Thymus (tissue), 11 donors: Measurements from ENCODE around the gene GGA1. TPM values are rescaled to one million over a fixed set of nuclear protein-coding genes. Genes with fewer than 3 reads are reported as not detected.

Experiments used
- DNase-seq, 9 donors: peaks; one replicate each; pipeline ENCODE4 v3.0.0-alpha.2; 2013; ENCODE audit warnings: low spot score in 9 of 9, low read depth in 6 of 9, missing footprints in 1 of 9
- H3K27ac ChIP-seq, 2 donors: one replicate each; pipeline ENCODE4 v1.5.1; 2013; ENCODE audit warnings: control low read depth in 1 of 2, low read depth in 1 of 2, low read length in 1 of 2, mild to moderate bottlenecking in 1 of 2, moderate library complexity in 1 of 2
- H3K27me3 ChIP-seq, 2 donors: one replicate each; pipeline ENCODE4 v1.5.1; 2013; ENCODE audit warnings: low read length in 1 of 2; ENCODE audit not compliant: control insufficient read depth in 2 of 2, insufficient read depth in 1 of 2
- H3K36me3 ChIP-seq, 2 donors: one replicate each; pipeline ENCODE4 v1.5.1; 2013; ENCODE audit warnings: low read length in 1 of 2, mild to moderate bottlenecking in 1 of 2, moderate library complexity in 1 of 2; ENCODE audit not compliant: control insufficient read depth in 2 of 2, insufficient read depth in 2 of 2
- H3K4me1 ChIP-seq, 2 donors: one replicate each; pipeline ENCODE4 v1.5.1; 2013; ENCODE audit warnings: low read length in 2 of 2; ENCODE audit not compliant: control insufficient read depth in 2 of 2, insufficient read depth in 2 of 2
- H3K4me3 ChIP-seq, 2 donors: one replicate each; pipeline ENCODE4 v1.5.1; 2013; ENCODE audit warnings: low read length in 2 of 2, control low read depth in 1 of 2, mild to moderate bottlenecking in 1 of 2
- H3K9me3 ChIP-seq, 2 donors: one replicate each; pipeline ENCODE4 v1.5.1; 2013; ENCODE audit warnings: low read length in 1 of 2, mild to moderate bottlenecking in 1 of 2; ENCODE audit not compliant: control insufficient read depth in 2 of 2, insufficient read depth in 1 of 2
- WGBS: extraction: QIAGEN DNeasy Blood & Tissue Kit; methylation state at CpG from one replicate; pipeline ENCODE4 v1.1.7; 2013; 5-methylcytosine and 5-hydroxymethylcytosine counted together
- polyA plus RNA-seq: library from polyadenylated mRNA; stranded (reverse); fragments of 200-250 nt; gene quantifications from one replicate; pipeline ENCODE4 v1.2.3, GENCODE V29; 2013
- total RNA-seq: library from RNA; stranded (reverse); fragments of 120-200 nt; gene quantifications from one replicate; pipeline ENCODE4 v1.2.4, GENCODE V29; 2013
- donor health status: healthy.

GGA1 gene
- total and polyA plus RNA-seq, 2 donors: 20.1 to 99.5 TPM

- no peaks in the 10 kb centered on the region for H3K27me3 ChIP-seq
- no peak for DNase-seq
- 98% methylated on average over 9 of the region's 9 CpGs for WGBS
- peaks cover 43 to 76% of the 10 kb centered on the region in 2 donors for H3K4me1 ChIP-seq
- H3K4me3 ChIP-seq: no peak overlapping the region
- peak overlapping the region in 1 of 2 donors; percentile 51 for H3K27ac ChIP-seq
- H3K36me3 ChIP-seq: peaks cover 31 to 64% of the 10 kb centered on the region in 2 donors
- H3K9me3 ChIP-seq: peaks cover 0 to 6% of the 10 kb centered on the region in 2 donors
Observed at GRCh38 chr22:37630839-37631435, 22.3 kb downstream of the GGA1 start.

- Histone ChIP-seq H3K4me1 (peaks cover 41 to 76% of the 10 kb centered on the region in 2 donors), H3K4me3 (no peak overlapping the region), H3K9me3 (peaks cover 0 to 6% of the 10 kb centered on the region in 2 donors), H3K27ac (peak overlapping the region in 1 of 2 donors; percentile 51), H3K27me3 (no peaks in the 10 kb centered on the region), H3K36me3 (peaks cover 31 to 57% of the 10 kb centered on the region in 2 donors)
- DNase-seq: no peak
- 97% methylated on average over 19 of the region's 19 CpGs for WGBS
Observed at GRCh38 chr22:37631448-37632173, 23.0 kb downstream of the GGA1 start.

GRCh38 chr22:37632174-37633088 is 23.8 kb downstream of the GGA1 start:
- DNase-seq: no peak
- H3K4me1 ChIP-seq: peaks cover 35 to 76% of the 10 kb centered on the region in 2 donors

GRCh38 chr22:37633089-37633624 is 24.5 kb downstream of the GGA1 start:
- Histone ChIP-seq H3K4me3 (no peak overlapping the region), H3K27me3 (no peaks in the 10 kb centered on the region), H3K27ac (peak overlapping the region; percentile 87 to 89), H3K36me3 (peaks cover 31 to 51% of the 10 kb centered on the region in 2 donors), H3K4me1 (peaks cover 28 to 76% of the 10 kb centered on the region in 2 donors), H3K9me3 (peaks cover 0 to 6% of the 10 kb centered on the region in 2 donors)
- WGBS: 20% methylated on average over 11 of the region's 11 CpGs
- DNase-seq: no peak

More at GRCh38 chr22:37632174-37633088, 23.8 kb downstream of the GGA1 start:
- Histone ChIP-seq H3K27me3 (no peaks in the 10 kb centered on the region), H3K27ac (peak overlapping the region; percentile 87 to 89), H3K4me3 (no peak overlapping the region), H3K9me3 (peaks cover 0 to 6% of the 10 kb centered on the region in 2 donors), H3K36me3 (peaks cover 31 to 52% of the 10 kb centered on the region in 2 donors)
- WGBS: 82% methylated on average over 14 of the region's 14 CpGs

GRCh38 chr22:37633625-37634416 is 25.2 kb downstream of the GGA1 start:
- H3K27me3 ChIP-seq: no peaks in the 10 kb centered on the region
- peaks cover 30 to 76% of the 10 kb centered on the region in 2 donors for H3K4me1 ChIP-seq
- H3K36me3 ChIP-seq: peaks cover 31 to 44% of the 10 kb centered on the region in 2 donors
- DNase-seq: peak in 5 of 9 donors; percentile 57 to 79 (median 58)
- WGBS: 13% methylated on average over 24 of the region's 24 CpGs
- peaks cover 0 to 6% of the 10 kb centered on the region in 2 donors for H3K9me3 ChIP-seq
- H3K27ac ChIP-seq: peak overlapping the region; percentile 87 to 89
- H3K4me3 ChIP-seq: no peak overlapping the region

GRCh38 chr22:37634417-37634924 is 25.8 kb downstream of the GGA1 start:
- no peak overlapping the region for H3K4me3 ChIP-seq
- peaks cover 0 to 6% of the 10 kb centered on the region in 2 donors for H3K9me3 ChIP-seq
- H3K27ac ChIP-seq: peak overlapping the region; percentile 87 to 89
- H3K4me1 ChIP-seq: peaks cover 32 to 77% of the 10 kb centered on the region in 2 donors
- no peak for DNase-seq
- peaks cover 0 to 2% of the 10 kb centered on the region in 2 donors for H3K27me3 ChIP-seq
- H3K36me3 ChIP-seq: peaks cover 25 to 38% of the 10 kb centered on the region in 2 donors
- 70% methylated on average over 8 of the region's 8 CpGs for WGBS

GRCh38 chr22:37635157-37635556 is 26.5 kb downstream of the GGA1 start:
- peaks cover 18 to 31% of the 10 kb centered on the region in 2 donors for H3K36me3 ChIP-seq
- peaks cover 0 to 2% of the 10 kb centered on the region in 2 donors for H3K27me3 ChIP-seq
- H3K4me1 ChIP-seq: peaks cover 31 to 82% of the 10 kb centered on the region in 2 donors
- H3K9me3 ChIP-seq: peaks cover 0 to 6% of the 10 kb centered on the region in 2 donors
- WGBS: 97% methylated on average over 7 of the region's 7 CpGs
- DNase-seq: no peak
- H3K27ac ChIP-seq: peak overlapping the region in 1 of 2 donors; percentile 89
- H3K4me3 ChIP-seq: no peak overlapping the region
